OCI-LY7 (cell line): Measurements from ENCODE around the gene GCH1.

ENCODE experiments used
- CTCF ChIP-seq: fragments of 200-600 bp; sonication (generic); conservative IDR thresholded peaks from 2 replicates; pipeline ENCODE4 v1.5.1; 2014; ENCODE audit warnings: mild to moderate bottlenecking, antibody characterized with exemption, low read length, moderate library complexity, mixed read lengths
- EZH2phosphoT487 ChIP-seq: fragments of 200-600 bp; sonication (generic); IDR thresholded peaks from 2 replicates; pipeline ENCODE4 v1.6.1; 2018; ENCODE audit warnings: low read depth, borderline replicate concordance, mild to moderate bottlenecking, mixed run types, antibody characterized with exemption, low read length, moderate library complexity, mixed read lengths

GRCh38 chr14:54823757-54824549 lies 78.7 kb downstream of the GCH1 start:
- no peak for TF ChIP-seq CTCF
- TF ChIP-seq EZH2phosphoT487, result no peak
